SHP77 treated with DMSO at 0.1 percent for 48 hours (cell line): ENCODE data around the gene RPTOR.
A peak's percentile ranks its signal among the peaks of the same experiment; 100 is the strongest.
"Not testable (repeated sequence)": the region's sequence is repeated elsewhere in the genome, so short reads cannot be mapped to it uniquely, and the experiment has no call there.

Experiments
- DNase-seq: peaks from one replicate; lab custom pipeline; 2025; lab: John Stamatoyannopoulos, UW

The RPTOR gene

DNA sequence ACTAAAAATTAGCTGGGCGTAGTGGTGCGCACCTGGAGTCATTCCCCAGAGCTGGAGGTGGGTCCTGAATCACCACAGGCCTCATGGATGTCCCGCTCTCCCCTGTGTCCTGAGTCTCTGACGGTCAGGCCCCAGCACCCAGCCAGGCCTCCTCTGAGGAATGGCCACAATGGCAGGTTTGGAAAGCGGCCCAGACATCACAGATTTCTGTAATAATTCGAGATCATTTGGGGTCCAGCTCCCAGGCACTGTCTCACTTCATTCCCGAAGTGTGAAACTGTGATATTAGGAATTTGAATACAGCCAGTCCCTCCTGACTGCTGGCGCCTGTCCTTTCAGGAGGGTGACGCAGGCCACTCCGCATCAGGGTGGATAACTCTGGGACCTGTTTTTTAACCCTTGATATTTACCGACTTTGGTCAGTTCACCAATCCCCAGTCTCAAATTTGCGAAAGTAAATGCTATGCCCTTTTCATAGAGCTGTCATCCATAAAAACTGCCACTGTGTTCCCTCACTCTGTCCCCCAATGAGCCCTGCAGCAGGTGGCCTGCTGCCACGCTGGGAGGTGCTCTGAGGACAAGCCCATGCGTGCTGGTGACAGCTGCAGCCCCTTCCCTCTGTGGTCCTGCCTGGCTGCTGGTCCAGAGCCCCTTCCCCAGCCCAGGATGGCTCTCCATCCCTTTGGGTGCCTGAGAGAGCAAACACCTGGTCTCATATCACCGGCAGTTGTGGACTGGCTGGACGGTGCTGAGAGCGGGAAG is 28.3 kb upstream of the RPTOR start:
- no peak for DNase-seq

DNA sequence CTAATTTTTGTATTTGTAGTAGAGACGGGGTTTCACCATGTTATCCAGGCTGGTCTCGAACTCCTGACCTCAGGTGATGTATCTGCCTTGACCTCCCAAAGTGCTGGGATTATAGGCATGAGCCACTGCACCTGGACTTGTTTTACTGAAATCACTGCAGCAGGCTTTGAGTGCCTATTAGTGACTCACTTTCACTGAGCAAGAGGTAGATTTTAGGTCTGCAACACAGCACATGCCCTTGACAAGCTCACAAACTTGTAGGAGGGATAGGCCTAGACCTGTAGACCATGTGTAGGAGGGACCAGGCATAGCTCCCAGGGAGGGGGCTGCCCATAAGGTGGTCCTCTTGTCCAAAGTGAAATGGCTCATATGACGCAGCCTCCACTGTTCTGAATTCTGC is 27.0 kb upstream of the RPTOR start:
- no peak for DNase-seq

DNA sequence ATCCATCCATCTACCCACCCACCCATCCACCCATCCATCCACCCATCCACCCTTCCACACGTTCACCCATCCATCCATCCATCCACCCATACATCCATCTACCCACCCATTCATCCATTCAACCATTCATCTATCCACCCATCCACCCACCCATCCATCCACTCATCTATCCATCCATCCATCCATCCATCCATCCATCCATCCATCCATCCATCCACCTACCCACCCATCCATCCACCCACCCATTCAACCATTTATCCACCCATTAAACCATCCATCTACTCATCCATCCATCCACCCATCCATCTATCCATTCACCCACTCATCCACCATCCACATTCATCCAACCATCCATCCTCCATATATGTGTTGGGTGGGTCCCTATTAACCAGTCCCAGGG is 26.2 kb upstream of the RPTOR start:
- DNase-seq: no peak

DNA sequence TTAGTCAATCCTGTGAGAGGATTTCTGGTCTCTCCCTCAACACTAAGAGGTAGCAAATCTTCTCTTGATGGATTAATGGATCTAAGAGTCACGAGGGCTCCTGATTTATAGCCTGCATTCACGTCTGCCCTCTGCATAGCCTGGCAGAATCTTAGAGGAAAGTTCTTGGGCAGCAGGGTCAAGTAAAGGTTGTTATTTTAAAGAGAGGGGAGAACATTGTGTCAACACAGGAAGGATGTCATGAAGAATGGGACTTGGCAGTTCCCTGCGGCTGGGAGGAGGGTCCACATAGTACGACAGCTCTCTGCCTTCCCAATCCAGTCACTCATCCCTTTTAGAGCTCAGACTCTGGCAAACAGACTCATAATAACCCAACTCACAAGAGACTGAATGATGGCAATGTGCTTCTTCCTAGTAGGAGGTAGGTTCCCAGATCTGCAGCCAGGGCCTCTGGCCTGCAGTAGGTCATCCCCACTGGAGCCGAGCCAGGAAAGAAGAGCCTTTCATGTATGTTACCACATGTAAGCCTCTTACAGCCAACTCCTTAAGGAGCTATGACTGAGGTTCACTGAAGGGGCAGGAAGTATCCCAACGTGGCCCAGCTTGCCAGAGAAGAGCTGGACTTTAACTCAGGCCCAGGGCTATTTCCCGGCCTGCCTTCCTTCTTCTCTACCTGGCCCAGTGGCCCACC is 25.4 kb upstream of the RPTOR start:
- no peak for DNase-seq

DNA sequence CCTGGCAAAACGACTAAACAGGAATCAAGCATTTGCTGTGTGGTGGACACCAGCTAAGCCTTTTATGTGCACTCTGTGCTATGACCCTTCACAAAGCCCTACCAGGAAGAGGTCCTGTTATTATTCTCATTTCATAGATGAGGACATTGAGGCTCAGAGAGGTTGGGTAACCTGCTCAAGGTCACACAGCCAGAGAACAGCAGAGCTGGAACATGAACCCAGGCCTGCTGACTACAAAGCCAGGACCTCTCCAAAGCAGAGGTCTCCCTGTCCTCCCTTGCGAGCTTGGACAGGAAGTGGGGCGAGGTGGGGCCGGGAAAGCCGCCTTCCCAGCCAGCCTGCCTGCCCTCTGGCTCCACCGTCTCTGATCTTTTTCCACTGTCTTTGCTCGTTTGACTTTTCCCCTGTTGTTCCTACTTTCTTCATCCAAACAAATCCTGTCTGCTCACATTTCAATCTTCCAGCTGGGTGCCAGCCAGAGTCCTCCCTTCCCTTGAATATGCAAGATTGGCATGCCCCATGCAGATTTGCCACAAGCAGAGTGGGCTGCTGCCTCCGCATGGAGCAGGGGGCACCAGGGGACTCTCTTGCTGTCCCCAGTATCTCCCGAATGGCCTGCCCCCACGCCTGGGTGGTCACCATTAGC is 23.7 kb upstream of the RPTOR start:
- no peak for DNase-seq

DNA sequence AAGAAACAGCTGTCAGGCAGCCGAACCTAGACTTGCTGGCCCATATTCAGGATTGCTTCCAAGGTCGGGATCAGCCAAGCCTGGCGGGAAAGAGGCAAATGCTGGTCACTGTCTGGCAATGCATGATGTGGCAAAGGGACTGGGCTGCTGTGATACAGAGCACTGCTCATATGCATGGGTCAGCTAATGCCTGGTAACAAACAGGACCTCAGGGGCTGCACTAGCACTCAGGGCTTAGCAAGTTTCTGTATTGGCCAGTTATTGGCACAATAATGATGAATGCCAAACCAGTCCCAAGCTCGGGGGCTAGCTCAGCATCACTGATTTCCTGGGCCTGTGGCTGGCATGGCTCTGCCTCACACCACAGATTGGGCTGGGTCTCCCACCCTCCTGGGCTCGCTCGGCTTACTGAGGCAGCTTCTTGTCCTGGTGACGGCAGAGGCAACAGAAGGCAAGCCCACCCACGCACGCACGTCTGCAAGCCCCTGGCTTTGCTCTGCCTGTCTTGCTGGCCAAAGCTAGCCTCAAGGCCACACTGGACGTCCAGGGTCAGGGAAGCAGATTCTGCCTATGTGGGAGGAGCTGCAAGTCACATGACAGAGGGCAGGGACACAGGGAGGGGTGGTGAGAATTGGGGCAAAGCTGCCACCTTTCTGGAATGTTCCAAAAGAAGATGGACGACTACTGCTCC is 21.4 kb upstream of the RPTOR start:
- no peak for DNase-seq

DNA sequence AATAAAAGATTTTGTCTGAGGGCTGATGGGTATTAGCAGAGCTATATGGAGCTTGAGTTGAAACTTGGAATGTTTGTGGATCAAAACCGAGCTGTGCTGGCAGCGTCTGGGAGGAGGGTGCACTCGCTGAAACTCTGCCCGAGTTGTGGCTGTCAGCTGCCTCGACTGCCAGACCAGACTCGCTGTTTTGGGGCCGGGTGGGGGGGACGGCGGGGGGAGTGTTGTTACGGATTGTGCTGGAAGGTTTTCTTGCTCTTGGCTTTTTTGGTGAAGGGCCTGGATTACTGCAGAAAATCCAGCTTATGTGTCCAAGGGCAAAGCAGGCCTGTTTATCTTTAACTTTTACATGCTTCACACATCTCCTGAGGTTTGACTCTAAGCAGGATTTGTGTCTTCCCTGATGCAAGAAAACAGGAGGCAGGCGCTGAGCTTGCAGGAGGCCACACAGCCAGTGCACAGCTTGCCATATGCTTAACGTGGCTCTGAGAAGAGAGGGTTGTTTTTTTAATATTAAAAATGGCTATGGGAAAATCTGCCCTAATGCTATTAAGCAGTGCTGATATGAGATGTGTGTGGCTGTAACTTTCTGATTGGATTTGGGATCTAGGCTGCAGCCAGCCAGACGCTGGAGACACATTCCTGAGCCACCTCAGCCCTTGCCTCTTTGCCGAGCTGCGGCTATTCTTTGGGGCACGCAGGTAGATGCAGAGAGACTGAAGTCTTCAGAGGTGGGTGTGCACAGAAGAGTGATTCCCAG is 20.5 kb upstream of the RPTOR start:
- no peak for DNase-seq

DNA sequence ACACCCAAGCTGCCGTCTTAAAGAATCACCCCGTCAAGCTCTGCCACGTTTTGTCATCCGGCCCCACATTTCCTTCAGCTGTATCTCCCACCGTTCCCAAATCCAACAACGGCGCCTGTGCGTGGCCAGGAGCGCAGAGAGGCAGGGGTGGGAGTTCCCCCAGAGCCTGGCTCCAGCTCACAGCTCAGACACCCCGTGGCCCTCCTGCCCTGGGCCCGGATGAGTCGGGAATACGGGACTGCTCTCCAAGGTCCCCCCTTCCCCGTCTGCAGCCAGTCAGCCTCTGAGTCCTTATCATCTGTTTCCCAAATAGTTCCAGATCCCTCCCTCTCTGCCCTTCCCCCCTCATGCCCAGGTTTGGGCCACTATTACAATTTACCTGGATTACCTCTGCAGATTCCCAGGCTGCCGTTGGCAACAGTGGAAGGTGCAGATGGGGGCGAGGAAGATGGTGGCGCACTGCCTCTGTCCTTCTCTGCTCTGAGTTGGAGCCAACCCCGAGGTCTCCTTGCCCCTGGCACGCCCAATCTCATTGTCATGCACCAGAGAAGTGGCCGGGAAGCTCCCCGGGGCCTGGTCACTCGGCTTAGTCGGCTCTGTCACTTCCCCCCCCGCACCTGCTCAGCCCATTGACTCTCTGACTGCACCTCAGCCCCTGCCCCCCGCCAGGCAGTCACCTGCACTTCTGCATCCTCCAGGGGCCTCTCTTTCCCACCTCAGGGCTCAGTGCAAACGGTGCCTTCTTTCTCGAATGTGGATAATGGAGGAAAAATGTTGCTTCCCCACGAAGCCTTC is 18.3 kb upstream of the RPTOR start:
- no peak for DNase-seq

DNA sequence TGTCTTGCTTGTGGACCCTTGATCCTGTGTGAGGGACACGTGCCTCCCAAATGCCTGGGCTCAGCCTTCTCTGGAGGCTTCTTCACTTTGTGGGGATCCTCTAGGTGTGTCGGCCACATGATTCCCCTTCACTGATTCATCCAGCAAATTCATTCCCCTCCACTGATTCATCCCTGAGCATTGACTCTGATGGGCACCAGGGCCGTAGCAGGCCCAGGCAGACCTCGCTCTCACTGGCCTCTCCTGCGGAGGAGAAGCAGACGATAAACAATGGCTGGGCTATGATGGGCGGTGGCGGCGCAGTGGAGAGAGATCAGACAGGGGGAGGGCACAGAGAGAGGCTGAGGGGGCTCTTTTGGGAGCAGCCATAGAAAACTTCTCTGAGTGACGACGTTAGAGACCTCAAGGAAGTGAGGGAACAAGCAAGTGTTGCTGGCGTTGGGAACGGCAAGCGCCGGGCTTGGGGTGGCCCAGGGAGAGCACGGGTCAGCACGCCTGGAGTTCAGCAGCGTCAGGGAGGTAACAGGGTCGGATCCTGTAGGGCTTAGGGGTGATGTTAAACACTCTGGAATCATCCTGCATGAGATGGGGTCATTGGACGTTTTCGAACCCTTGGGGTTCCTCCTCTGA is 17.5 kb upstream of the RPTOR start:
- DNase-seq: no peak

DNA sequence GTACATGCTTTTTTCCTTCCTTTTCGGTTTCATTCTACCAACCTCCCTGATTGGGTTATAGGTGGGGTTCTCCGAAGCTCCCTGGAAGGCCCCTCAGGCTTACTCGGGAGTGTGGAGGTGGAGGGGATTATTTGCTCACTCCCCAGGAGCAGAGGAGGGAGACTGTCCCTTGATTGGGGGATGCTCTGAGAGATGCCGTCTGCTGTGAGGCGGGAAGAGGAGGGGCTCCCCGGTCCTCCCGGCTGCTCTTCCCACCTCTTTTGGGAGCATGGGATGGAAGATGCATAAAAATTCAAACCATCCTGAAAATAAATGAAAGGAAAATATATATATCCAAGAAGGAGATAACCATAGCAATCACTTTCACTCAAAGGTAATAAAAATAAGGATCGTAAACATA is 16.1 kb upstream of the RPTOR start:
- no peak for DNase-seq

DNA sequence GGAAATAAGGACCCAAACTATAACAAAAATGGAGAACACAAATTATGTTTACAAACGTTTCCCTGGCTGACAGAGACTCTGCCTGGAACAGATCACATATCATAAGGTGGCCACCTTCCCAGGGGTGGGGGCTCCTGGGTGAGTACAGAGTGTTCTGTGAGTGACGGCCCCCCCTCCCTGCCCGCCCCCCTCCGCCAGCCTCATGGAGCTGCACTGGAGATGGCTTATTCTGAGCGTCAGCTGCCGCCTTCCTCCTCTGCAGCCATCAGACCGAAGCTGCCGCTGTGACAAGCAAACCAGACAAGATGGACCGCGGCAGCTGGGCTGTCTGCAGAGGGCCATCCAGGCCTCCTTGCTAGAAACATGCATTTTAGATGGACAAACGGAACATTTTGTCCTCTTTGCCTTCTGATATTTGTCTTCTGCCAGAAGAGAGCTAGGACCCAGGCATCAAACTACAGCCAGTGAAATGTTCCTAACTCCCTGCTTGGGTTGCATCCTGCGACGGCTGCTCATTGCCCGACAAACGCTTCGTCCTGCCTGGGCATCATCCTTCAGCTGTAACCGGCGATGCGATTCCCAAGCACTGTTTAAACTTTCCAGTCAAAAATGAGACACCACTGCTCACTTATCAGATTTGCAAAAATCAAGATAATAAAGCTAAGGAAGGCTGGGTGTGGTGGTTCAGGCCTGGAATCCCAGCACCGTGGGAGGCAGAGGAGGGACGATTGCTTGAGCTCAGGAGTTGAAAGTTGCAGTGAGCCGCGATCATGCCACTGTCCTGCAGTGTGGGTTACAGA is 15.3 kb upstream of the RPTOR start:
- DNase-seq: peak; percentile 11

DNA sequence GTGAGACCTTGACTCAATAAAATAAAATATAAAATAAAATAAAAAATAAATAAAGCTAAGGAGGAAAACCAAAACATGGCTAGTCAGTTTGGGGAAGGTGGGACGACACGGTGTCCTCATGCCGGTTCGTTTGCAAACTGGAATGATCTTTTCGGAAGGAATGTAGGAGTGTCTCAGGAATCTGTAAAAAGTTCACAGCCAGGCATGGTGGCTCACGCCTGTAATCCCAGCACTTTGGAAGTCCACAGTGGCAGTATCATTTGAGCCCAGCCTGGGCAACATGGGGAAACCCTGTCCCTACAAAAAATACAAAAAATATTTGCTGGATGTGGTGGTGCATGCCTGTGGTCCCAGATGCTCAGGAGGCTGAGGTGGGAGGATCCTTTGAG is 14.7 kb upstream of the RPTOR start:
- DNase-seq: no peak

DNA sequence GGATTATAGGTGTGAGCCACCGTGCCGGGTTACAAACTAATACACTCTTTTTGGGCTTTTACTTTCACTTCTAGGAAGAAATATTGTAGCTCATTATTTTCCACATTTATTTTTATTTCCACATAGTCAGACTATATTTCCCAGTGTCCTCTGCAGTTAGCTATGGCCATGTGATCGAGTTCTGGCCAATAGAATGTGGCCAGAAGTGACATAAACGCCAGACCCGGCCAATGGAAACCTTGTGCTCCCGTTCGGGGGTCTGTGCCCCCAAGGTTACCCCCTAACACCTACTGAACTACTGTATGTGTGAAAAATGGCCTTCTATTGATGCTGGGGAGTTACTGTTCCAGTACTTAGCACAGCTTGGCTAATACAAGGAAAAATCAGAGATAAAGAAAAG is 13.2 kb upstream of the RPTOR start:
- DNase-seq: no peak

DNA sequence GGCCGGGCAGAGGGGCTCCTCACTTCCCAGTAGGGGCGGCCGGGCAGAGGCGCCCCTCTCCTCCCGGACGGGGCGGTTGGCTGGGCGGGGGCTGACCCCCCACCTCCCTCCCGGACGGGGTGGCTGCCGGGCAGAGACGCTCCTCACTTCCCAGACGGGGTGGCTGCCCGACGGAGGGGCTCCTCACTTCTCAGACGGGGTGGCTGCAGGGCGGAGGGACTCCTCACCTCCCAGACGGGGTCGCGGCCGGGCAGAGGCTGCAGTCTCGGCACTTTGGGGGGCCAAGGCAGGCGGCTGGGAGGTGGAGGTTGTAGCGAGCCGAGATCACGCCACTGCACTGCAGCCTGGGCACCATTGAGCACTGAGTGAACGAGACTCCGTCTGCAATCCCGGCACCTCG is 7.3 kb upstream of the RPTOR start:
- not testable (repeated sequence) for DNase-seq

DNA sequence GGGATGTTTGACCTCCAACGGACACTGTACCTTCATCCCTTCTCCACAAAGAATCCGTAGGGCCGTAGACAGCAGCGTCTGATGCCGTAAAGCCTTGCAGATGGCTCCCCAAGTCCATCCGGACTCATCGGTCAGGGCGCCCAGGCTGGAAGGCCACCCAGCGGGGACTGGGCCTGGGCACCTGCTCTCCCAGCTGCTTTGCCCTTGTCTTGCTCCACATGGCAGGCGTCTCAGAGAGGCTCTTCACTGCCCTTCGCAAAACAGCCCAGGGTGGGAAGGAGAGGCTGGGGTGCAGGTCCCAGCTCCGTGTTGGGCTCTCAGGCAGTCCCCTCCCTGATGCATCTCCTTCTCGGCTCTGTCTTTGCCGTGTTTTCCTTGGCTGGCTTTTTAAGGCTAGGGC is 6.2 kb upstream of the RPTOR start:
- no peak for DNase-seq

DNA sequence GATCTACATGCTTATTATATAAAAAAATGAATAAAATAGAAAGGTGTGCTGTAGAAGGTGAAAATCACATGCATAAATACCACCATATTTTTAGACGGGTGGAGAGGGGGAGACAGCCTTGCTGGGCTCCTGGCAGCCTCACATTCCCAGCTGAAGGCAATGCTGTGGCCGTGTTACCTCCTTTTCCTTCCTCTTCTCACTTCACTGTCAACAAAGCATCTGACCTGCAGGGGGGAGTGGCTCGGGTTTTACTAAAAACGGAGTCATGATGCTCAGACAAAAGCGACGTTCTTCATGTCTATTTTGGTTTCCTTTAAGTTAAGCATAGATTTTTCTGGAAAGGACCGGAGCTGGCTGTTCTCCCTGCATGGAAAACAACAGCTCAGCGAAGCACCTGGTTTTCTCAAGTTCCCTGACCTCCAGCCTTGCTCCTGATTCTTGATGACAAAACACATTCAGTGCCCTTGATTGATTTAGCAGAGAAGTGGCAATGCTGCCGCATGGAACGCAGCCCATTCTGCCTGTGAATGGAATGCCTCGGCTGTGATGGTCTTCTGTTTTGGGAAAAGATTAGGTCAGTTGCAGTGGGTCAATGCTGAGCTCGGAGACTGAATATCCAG is 5.5 kb upstream of the RPTOR start:
- DNase-seq: peak; percentile 60

DNA sequence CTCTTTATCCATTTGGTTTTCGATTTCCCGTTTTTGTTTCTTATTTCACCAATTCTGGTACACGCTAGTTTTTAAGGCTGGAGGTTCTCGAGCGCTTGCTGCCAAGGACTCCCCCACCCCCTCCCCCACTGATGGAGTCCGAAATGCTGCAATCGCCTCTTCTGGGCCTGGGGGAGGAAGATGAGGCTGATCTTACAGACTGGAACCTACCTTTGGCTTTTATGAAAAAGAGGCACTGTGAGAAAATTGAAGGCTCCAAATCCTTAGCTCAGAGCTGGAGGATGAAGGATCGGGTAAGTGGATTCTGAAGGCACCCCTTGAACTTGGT is 825 bp downstream of the RPTOR start:
- DNase-seq: no peak

DNA sequence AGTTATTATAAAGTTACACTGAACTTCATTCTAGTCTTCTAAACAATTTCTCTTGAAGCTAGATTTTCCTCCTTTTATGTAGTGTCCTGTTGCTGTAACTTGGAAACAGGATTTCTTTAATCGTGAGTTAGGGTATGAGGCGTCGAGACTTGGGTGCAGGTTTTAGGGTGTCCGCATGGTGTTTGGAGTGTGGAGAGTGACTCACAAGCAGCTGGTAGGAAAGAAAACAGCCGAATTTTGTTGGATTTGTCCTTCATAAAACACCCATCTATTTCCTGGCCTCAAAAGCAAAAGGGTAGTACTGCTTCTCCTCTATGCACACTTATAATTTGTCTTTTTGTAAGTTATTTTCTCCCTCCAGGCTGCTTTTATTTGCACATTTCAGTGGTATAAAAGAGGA is 1.6 kb downstream of the RPTOR start:
- no peak for DNase-seq

DNA sequence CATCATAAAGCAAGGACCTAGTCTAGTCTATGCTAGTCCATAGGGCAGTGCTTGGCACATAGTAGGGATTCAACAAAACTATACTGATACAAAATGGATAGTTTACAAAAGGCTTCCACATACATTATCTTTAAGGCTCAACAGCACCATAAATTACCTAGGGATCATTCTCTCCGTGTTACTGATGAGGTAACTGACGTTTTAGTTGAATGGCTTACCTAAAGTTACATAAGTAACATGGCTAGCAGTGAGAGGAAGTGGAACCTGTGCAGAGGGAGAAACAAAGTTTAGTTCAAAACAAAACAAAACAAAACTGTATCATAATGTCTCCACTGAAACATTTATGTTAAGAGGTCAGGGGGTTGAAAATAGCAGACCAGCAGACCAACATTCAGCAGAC is 7.9 kb downstream of the RPTOR start:
- DNase-seq: no peak

DNA sequence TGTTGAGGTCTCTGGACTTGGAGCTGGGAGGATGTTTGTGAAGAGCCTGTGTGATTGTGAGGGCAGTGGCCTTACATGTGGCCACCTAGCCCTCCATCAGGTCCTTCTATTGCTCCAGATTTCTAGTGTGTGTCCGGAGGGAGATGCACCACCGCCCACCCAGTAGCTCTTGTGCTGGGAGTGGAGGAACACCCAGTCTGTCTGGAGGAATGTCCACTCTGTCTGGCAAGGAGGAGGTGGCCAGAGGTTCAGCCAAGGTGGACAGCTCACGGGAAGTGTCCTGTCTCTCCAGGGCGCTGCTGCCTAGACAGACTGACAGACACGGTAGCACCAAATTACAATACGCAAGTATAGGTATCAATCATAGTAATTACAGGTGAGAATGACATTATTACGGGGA is 10.6 kb downstream of the RPTOR start:
- no peak for DNase-seq
